GM12865 (cell line): ENCODE measurements around the gene PDS5A.
"Not testable (repeated sequence)": the region's sequence is repeated elsewhere in the genome, so short reads cannot be mapped to it uniquely, and the experiment has no call there.

Experiments
- DNase-seq: peaks from one replicate; pipeline ENCODE4 v3.0.0; 2010; ENCODE audit warnings: low read depth
- H3K4me3 ChIP-seq: 2 replicates; pipeline ENCODE4 v1.5.1; 2011; ENCODE audit warnings: mild to moderate bottlenecking, low read depth, low read length, control low read depth
- CTCF ChIP-seq: IDR thresholded peaks from 2 replicates; pipeline ENCODE4 v1.5.1; 2011; ENCODE audit warnings: low read length, control low read depth, low read depth, inconsistent platforms; ENCODE audit not compliant: insufficient read depth; ENCODE audit errors: missing control alignments

PDS5A gene

DNA sequence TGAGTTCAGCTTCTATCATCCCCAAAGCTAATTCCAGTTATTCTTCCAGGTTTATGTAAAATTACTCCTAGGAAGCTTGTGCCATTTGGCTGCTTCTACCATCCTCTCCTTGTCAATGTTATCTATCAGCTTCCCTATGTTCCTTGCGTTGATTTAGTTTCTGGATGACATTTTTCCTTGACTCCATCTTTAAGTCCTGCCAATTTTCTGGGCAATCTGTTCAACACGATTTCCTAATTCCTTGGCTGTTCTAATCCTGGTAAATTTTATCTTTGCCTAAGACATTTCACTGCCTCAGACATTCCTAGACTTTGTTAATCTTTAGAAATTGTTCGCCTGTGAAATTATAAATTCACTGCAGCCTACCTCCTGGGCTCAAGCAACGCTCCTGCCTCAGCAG, 125.1 kb downstream of the PDS5A start:
- TF ChIP-seq CTCF = no peak
- no peak for DNase-seq
- no peak overlapping the region for H3K4me3 ChIP-seq

DNA sequence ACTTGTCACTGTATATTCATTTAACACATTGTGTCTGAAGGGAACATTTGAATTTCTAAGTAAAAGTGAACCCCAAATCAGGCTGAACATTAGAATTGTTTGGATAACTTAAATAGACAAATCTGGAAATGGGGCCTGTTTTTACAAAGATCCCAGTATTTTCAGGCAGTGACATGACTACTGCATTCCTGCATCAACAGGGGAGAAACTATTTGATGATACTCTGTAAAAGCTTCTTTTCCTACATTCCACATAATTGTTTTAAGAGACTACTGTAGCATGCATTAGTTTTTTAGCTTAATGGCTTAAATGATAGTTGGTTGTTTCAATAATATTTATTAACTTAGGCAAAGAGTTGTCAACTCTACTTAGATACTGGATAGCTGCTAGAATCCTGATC, 127.0 kb downstream of the PDS5A start:
- TF ChIP-seq CTCF = no peak
- no peak overlapping the region for H3K4me3 ChIP-seq
- no peak for DNase-seq

DNA sequence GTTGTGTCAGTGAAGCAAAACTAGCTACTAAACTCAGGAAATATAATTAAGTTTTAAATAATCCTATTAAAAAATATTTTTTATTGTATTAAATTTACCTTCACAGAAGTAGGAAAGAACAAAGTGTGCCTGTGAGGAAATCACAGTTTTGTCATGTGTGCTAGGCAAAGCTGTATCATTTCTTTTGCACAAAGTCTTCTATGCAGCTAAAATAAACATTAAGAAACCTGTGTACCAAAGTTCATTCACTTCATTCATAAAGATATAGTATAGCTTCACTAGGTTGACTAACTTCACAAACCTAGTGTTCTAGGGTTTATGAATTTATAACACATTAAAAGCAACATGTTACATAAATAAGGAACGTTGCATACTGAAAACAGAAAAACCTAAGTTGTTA, 131.0 kb downstream of the PDS5A start:
- TF ChIP-seq CTCF = no peak
- H3K4me3 ChIP-seq = no peak overlapping the region
- DNase-seq = no peak

DNA sequence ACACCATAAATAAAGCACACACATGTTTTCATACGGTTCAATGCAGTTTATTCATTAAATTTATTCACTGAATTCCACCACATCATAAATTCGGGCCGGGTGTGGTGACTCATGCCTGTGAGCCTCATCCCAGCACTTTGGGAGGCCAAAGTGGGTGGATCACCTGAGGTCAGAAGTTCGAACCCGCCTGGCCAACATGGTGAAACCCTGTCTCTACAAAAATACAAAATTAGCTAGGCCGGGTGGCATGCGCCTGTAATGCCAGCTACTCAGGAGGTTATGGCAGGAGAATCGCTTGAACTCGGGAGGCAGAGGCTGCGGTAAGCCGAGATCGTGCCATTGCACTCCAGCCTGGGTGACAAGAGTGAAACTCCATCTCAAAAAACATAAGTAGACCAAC, 131.6 kb downstream of the PDS5A start:
- H3K4me3 ChIP-seq = no peak overlapping the region
- TF ChIP-seq CTCF = no peak
- no peak for DNase-seq

- TF ChIP-seq CTCF = no peak
- no peak for DNase-seq
- no peak overlapping the region for H3K4me3 ChIP-seq
Measured at GRCh38 chr4:39841894-39842293, 135.8 kb downstream of the PDS5A start.

DNA sequence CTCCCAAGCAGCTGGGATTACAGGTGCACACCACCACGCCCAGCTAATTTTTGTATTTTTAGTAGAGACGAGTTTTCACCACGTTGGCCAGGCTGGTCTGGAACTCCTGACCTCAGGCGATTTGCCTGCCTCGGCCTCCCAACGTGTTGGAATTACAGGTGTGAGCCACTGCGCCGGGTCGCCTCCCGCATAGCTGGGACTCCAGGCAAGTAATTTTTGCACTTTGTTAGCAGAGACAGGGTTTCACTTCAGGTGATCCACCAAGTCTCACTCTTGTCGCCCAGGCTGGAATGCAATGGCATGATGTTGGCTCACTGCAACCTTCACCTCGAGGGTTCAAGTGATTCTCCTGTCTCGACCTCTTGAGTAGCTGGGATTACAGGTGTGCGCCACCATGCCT, 137.2 kb downstream of the PDS5A start:
- not testable (repeated sequence) for DNase-seq

DNA sequence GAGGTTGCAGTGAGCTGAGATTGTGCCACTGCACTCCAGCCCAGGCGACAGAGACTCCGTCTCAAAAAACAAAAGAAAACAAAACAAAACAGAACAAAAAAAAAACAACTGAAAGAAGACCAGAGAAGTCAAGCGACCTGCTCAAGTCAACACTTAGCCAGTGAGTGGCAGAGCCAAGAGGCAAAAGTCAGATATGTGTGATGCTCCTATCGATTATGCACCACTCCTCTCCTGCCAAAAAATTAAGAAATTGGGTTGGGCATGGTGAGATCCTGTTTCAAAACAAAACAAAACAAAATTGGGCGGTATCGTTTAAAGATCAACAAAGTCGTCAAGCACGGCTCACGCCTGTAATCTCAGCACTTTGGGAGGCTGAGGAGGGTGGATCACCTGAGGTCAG, 137.7 kb downstream of the PDS5A start:
- H3K4me3 ChIP-seq = no peak overlapping the region
- no peak for DNase-seq
- TF ChIP-seq CTCF = no peak

More for the DNA sequence above, 137.2 kb downstream of the PDS5A start:
- not testable (repeated sequence) for H3K4me3 ChIP-seq

GRCh38 chr4:39838431-39838830, 139.3 kb downstream of the PDS5A start:
- not testable (repeated sequence) for H3K4me3 ChIP-seq, DNase-seq
